ENCODE results near the gene PLAAT1. TPM values are rescaled to one million over a fixed set of nuclear protein-coding genes. Genes with fewer than 3 reads are reported as not detected.

PLAAT1 gene
- total RNA-seq, 1 experiment from 2014 or later, result not detected

- no peaks in the 10 kb centered on the region for H4K20me1 ChIP-seq (ENCODE audit: insufficient read depth)
- H3K9me3 ChIP-seq (ENCODE audit: insufficient read depth, low read depth), result no peaks in the 10 kb centered on the region; the same call in 1 of the 2 replicates
- no peaks in the 10 kb centered on the region for H3K36me3 ChIP-seq (ENCODE audit: low read depth)
- ChIA-PET CTCF (no interaction called here), POLR2A (ENCODE audit: unreplicated experiment) (no interaction called here)
- no peaks in the 10 kb centered on the region for H3K9me2 ChIP-seq (ENCODE audit: insufficient read depth)
- no peaks in the 10 kb centered on the region for H3F3A ChIP-seq (ENCODE audit: insufficient read depth, low read depth)
- intact Hi-C loops (cut with micrococcal nuclease; ENCODE audit: unreplicated experiment), result no loop called here
- H3K4me2 ChIP-seq, result no peak overlapping the region
- no peak overlapping the region for H3K27ac ChIP-seq
- H3K4me1 ChIP-seq (replicated peaks; ENCODE audit: insufficient read depth), result no peaks in the 10 kb centered on the region
- no peak overlapping the region for H2AFZ ChIP-seq
- DNase-seq, result no peak
- peaks cover 3% of the 10 kb centered on the region; the same call in 1 of the 2 replicates for H3K27me3 ChIP-seq (ENCODE audit: insufficient read depth, low read depth)
- no TSS peak for BruUV-seq (replicated peaks)
- no peak for TF ChIP-seq EZH2 (IDR thresholded peaks at IDR 0.05; ENCODE audit: low read depth)
- TF ChIP-seq, protein P1, sequence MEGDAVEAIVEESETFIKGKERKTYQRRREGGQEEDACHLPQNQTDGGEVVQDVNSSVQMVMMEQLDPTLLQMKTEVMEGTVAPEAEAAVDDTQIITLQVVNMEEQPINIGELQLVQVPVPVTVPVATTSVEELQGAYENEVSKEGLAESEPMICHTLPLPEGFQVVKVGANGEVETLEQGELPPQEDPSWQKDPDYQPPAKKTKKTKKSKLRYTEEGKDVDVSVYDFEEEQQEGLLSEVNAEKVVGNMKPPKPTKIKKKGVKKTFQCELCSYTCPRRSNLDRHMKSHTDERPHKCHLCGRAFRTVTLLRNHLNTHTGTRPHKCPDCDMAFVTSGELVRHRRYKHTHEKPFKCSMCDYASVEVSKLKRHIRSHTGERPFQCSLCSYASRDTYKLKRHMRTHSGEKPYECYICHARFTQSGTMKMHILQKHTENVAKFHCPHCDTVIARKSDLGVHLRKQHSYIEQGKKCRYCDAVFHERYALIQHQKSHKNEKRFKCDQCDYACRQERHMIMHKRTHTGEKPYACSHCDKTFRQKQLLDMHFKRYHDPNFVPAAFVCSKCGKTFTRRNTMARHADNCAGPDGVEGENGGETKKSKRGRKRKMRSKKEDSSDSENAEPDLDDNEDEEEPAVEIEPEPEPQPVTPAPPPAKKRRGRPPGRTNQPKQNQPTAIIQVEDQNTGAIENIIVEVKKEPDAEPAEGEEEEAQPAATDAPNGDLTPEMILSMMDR (conservative IDR thresholded peaks at IDR 0.05), result peak; percentile 40; the same call in 1 of the 2 replicates
- no peak overlapping the region for H3K4me3 ChIP-seq
- no peaks in the 10 kb centered on the region for H3K79me2 ChIP-seq (ENCODE audit: low read depth)
These were observed 73.1 kb downstream of the PLAAT1 start for GRCh38 chr3:193314161-193314560.

DNA sequence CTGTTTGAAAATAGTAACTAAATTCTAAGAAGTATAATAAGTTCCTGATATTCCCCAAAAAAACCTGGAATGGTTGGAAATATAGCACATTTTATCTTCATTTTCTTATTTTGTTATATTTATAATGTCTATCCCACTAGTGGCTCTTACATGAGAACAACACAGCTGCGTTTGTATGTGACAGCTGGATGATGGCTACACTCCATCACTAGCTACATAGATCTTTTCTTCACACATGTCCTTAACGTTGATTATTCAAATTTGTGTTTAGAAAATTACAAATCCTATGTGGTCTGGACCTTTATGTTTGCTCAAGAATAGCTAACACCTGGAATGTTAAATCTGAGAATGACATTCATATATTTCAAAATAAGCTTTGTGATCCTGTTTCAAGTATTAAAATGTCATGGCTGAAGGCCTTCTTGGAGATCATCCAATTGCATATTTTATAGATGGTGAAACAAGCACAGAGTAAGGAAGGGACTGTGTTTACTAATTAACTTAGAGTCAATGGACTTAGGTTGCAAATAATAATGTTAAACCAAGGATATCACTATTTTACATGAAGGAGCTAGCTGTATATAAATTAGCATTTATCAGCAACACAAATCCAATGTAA is 76.8 kb downstream of the PLAAT1 start:
- TF ChIP-seq, protein P1 (conservative IDR thresholded peaks at IDR 0.05), result no peak
- no peak for TF ChIP-seq EZH2 (IDR thresholded peaks at IDR 0.05; ENCODE audit: low read depth)
- H3K27me3 ChIP-seq (ENCODE audit: insufficient read depth, low read depth), result peaks cover 7% of the 10 kb centered on the region; the same call in 1 of the 2 replicates
- intact Hi-C loops (cut with micrococcal nuclease; ENCODE audit: unreplicated experiment), result no loop called here
- DNase-seq, result no peak
- H3K4me1 ChIP-seq (replicated peaks; ENCODE audit: insufficient read depth), result no peaks in the 10 kb centered on the region
- H2AFZ ChIP-seq, result no peak overlapping the region
- no peaks in the 10 kb centered on the region for H3K36me3 ChIP-seq (ENCODE audit: low read depth)
- H3K79me2 ChIP-seq (ENCODE audit: low read depth), result no peaks in the 10 kb centered on the region
- no TSS peak for BruUV-seq (replicated peaks)
- no peak overlapping the region for H3K27ac ChIP-seq
- no peak overlapping the region for H3K4me3 ChIP-seq
- no peaks in the 10 kb centered on the region for H3K9me2 ChIP-seq (ENCODE audit: insufficient read depth)
- H3K4me2 ChIP-seq, result no peak overlapping the region
- no peaks in the 10 kb centered on the region for H3F3A ChIP-seq (ENCODE audit: insufficient read depth, low read depth)
- ChIA-PET CTCF (no interaction called here), POLR2A (ENCODE audit: unreplicated experiment) (no interaction called here)
- no peaks in the 10 kb centered on the region for H4K20me1 ChIP-seq (ENCODE audit: insufficient read depth)
- no peaks in the 10 kb centered on the region; the same call in 1 of the 2 replicates for H3K9me3 ChIP-seq (ENCODE audit: insufficient read depth, low read depth)

Other genes with a start within 250 kb of the PLAAT1 start
- not detected in 2 replicates for gene ATP13A5, start 137.5 kb downstream of the PLAAT1 start, total RNA-seq (2021)

All from PC-9 (cell line).